ENCODE data around the gene FAM222A. TPM values are rescaled to one million over a fixed set of nuclear protein-coding genes. Genes with fewer than 3 reads are reported as not detected.

FAM222A gene
- total RNA-seq, 1 experiment from 2014 or later: 3.7 TPM

DNA sequence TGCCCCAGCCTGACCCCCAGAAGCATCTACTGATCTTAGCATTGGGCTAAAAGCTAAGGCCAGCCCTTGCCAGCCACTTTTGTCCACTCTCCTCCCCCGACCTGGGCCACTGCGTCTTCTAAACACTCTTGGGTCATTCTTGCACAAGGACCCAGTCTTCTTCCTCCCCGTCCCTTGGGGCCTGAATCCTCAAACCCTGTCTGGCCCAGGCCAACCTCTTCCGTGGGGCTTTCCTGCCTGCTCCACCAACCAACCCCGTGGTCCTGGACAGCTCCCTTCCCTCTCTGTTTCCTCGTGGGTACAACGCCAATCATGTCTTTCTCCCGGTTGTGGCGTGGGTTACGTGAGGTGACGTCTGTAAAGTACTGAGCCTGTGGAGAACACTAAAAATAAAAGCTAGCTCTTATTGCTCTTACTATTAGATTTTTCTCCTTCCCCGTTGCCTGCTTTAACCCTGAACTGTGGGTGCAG is 21.5 kb downstream of the FAM222A start:
- no peak overlapping the region for H3K4me2 ChIP-seq (ENCODE audit: low read length)
- no peaks in the 10 kb centered on the region for H3K79me2 ChIP-seq (ENCODE audit: insufficient read depth, low read length)
- no peak overlapping the region for H2AFZ ChIP-seq (ENCODE audit: low read depth, low read length, poor library complexity, severe bottlenecking)
- intact Hi-C loops (cut with micrococcal nuclease): no loop called here
- no peaks in the 10 kb centered on the region for H4K20me1 ChIP-seq (ENCODE audit: insufficient read depth)
- H3K27me3 ChIP-seq (ENCODE audit: insufficient read depth, low read length): no peaks in the 10 kb centered on the region
- no peaks in the 10 kb centered on the region for H3K36me3 ChIP-seq (ENCODE audit: control insufficient read depth in 1 of 2, insufficient read depth in 2 of 2, low read length in 2 of 2)
- no peaks in the 10 kb centered on the region for H3K4me1 ChIP-seq (ENCODE audit: control insufficient read depth in 1 of 2, insufficient read depth in 2 of 2, low read length in 2 of 2)
- RAD21 ChIA-PET (ENCODE audit: low non-redundant PET in 1 of 2, low total read pairs in 2 of 2, uncharacterized antibody in 2 of 2, unreplicated experiment in 2 of 2): no interaction called here
- POLR2A ChIA-PET: no interaction called here
- ATAC-seq: no peak
- H3K9me2 ChIP-seq (ENCODE audit: insufficient read depth): no peaks in the 10 kb centered on the region
- BruUV-seq (replicated peaks): no TSS peak
- TF ChIP-seq, protein P1, sequence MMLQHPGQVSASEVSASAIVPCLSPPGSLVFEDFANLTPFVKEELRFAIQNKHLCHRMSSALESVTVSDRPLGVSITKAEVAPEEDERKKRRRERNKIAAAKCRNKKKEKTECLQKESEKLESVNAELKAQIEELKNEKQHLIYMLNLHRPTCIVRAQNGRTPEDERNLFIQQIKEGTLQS (IDR thresholded peaks at IDR 0.05): no peak
- TF ChIP-seq, protein P2, sequence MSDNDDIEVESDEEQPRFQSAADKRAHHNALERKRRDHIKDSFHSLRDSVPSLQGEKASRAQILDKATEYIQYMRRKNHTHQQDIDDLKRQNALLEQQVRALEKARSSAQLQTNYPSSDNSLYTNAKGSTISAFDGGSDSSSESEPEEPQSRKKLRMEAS (IDR thresholded peaks at IDR 0.05): no peak
- no peak for TF ChIP-seq CEBPB (IDR thresholded peaks at IDR 0.05; ENCODE audit: low read depth)
- TF ChIP-seq JUND (IDR thresholded peaks at IDR 0.05): no peak
- no peak for TF ChIP-seq SRF (IDR thresholded peaks at IDR 0.05; ENCODE audit: low read depth)
- TF ChIP-seq, protein P3, sequence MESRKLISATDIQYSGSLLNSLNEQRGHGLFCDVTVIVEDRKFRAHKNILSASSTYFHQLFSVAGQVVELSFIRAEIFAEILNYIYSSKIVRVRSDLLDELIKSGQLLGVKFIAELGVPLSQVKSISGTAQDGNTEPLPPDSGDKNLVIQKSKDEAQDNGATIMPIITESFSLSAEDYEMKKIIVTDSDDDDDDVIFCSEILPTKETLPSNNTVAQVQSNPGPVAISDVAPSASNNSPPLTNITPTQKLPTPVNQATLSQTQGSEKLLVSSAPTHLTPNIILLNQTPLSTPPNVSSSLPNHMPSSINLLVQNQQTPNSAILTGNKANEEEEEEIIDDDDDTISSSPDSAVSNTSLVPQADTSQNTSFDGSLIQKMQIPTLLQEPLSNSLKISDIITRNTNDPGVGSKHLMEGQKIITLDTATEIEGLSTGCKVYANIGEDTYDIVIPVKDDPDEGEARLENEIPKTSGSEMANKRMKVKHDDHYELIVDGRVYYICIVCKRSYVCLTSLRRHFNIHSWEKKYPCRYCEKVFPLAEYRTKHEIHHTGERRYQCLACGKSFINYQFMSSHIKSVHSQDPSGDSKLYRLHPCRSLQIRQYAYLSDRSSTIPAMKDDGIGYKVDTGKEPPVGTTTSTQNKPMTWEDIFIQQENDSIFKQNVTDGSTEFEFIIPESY (IDR thresholded peaks at IDR 0.05; ENCODE audit: extremely low read depth, insufficient replicate concordance, low read length): no peak
- no peak for TF ChIP-seq ELF1 (IDR thresholded peaks at IDR 0.05; ENCODE audit: borderline replicate concordance, low read depth)
- TF ChIP-seq TCF7L2 (IDR thresholded peaks at IDR 0.05; ENCODE audit: borderline replicate concordance, extremely low read depth, insufficient read depth, insufficient read length): no peak
- TF ChIP-seq, protein P4, sequence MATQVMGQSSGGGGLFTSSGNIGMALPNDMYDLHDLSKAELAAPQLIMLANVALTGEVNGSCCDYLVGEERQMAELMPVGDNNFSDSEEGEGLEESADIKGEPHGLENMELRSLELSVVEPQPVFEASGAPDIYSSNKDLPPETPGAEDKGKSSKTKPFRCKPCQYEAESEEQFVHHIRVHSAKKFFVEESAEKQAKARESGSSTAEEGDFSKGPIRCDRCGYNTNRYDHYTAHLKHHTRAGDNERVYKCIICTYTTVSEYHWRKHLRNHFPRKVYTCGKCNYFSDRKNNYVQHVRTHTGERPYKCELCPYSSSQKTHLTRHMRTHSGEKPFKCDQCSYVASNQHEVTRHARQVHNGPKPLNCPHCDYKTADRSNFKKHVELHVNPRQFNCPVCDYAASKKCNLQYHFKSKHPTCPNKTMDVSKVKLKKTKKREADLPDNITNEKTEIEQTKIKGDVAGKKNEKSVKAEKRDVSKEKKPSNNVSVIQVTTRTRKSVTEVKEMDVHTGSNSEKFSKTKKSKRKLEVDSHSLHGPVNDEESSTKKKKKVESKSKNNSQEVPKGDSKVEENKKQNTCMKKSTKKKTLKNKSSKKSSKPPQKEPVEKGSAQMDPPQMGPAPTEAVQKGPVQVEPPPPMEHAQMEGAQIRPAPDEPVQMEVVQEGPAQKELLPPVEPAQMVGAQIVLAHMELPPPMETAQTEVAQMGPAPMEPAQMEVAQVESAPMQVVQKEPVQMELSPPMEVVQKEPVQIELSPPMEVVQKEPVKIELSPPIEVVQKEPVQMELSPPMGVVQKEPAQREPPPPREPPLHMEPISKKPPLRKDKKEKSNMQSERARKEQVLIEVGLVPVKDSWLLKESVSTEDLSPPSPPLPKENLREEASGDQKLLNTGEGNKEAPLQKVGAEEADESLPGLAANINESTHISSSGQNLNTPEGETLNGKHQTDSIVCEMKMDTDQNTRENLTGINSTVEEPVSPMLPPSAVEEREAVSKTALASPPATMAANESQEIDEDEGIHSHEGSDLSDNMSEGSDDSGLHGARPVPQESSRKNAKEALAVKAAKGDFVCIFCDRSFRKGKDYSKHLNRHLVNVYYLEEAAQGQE (IDR thresholded peaks at IDR 0.05; ENCODE audit: low read depth): no peak; the same call in 1 of the 2 replicates
- TF ChIP-seq ZFX (IDR thresholded peaks at IDR 0.05): no peak
- TF ChIP-seq CBX3 (IDR thresholded peaks at IDR 0.05; ENCODE audit: low read depth): no peak
- TF ChIP-seq YY1 (IDR thresholded peaks at IDR 0.05; ENCODE audit: extremely low read depth, insufficient replicate concordance, low read depth, low read length): no peak
- TF ChIP-seq EZH2phosphoT487 (IDR thresholded peaks at IDR 0.05; ENCODE audit: borderline replicate concordance): no peak
- TF ChIP-seq, protein P5, sequence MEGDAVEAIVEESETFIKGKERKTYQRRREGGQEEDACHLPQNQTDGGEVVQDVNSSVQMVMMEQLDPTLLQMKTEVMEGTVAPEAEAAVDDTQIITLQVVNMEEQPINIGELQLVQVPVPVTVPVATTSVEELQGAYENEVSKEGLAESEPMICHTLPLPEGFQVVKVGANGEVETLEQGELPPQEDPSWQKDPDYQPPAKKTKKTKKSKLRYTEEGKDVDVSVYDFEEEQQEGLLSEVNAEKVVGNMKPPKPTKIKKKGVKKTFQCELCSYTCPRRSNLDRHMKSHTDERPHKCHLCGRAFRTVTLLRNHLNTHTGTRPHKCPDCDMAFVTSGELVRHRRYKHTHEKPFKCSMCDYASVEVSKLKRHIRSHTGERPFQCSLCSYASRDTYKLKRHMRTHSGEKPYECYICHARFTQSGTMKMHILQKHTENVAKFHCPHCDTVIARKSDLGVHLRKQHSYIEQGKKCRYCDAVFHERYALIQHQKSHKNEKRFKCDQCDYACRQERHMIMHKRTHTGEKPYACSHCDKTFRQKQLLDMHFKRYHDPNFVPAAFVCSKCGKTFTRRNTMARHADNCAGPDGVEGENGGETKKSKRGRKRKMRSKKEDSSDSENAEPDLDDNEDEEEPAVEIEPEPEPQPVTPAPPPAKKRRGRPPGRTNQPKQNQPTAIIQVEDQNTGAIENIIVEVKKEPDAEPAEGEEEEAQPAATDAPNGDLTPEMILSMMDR (IDR thresholded peaks at IDR 0.05 in 2 of 3, conservative IDR thresholded peaks at IDR 0.05 in 1 of 3; ENCODE audit: borderline replicate concordance in 1 of 3, insufficient read depth in 1 of 3, low read depth in 2 of 3, low read length in 2 of 3): no peak
- no peak for TF ChIP-seq SP1 (IDR thresholded peaks at IDR 0.05; ENCODE audit: low read depth)
- TF ChIP-seq FOSL1 (IDR thresholded peaks at IDR 0.05; ENCODE audit: low read depth): no peak
- TF ChIP-seq POLR2AphosphoS5 (IDR thresholded peaks at IDR 0.05; ENCODE audit: low read depth, low read length): no peak
- TF ChIP-seq RAD21 (IDR thresholded peaks at IDR 0.05; ENCODE audit: low read depth): no peak
- DNase-seq (ENCODE audit: low read depth, low spot score): no peak
- H3K27ac ChIP-seq (ENCODE audit: low read depth, low read length): no peak overlapping the region
- H3K4me3 ChIP-seq (replicated peaks in 1 of 2; ENCODE audit: low read depth in 1 of 2, low read length in 2 of 2): no peak overlapping the region
- CTCF ChIA-PET: no interaction called here
- no peak overlapping the region for H3K9ac ChIP-seq (ENCODE audit: low read length)
- no peaks in the 10 kb centered on the region for H3K9me3 ChIP-seq (ENCODE audit: control insufficient read depth in 1 of 2, insufficient read depth in 1 of 2, low read depth in 1 of 2, low read length in 2 of 2)
